Activated CD4-positive, alpha-beta T cell treated with anti-CD3 and anti-CD28 coated beads, Interleukin-2, amount 50 U/mL, for 48 hours (primary cell): ENCODE measurements around the gene NOL12.
A peak's percentile ranks its signal among the peaks of the same experiment; 100 is the strongest.
"Not testable (repeated sequence)": the region's sequence is repeated elsewhere in the genome, so short reads cannot be mapped to it uniquely, and the experiment has no call there.

Source experiments
- DNase-seq, 2 experiments: peaks; one replicate each; pipeline ENCODE4 v3.0.0-alpha.2; 2020

The NOL12 gene

GRCh38 chr22:37717235-37717634 lies 31.1 kb downstream of the NOL12 start:
- not testable (repeated sequence) for DNase-seq

- DNase-seq = not testable (repeated sequence)
Observed at GRCh38 chr22:37717746-37718305, 31.7 kb downstream of the NOL12 start.

GRCh38 chr22:37725551-37726240 lies 39.6 kb downstream of the NOL12 start:
- DNase-seq = no peak

GRCh38 chr22:37726241-37726887 lies 40.2 kb downstream of the NOL12 start:
- no peak for DNase-seq

GRCh38 chr22:37728620-37729019 lies 42.5 kb downstream of the NOL12 start:
- no peak for DNase-seq

- no peak for DNase-seq
Observed at GRCh38 chr22:37731804-37732471, 45.8 kb downstream of the NOL12 start.

GRCh38 chr22:37732699-37733607 lies 46.8 kb downstream of the NOL12 start:
- no peak for DNase-seq

- no peak for DNase-seq
Observed at GRCh38 chr22:37733625-37734401, 47.7 kb downstream of the NOL12 start.

GRCh38 chr22:37734402-37734700 lies 48.2 kb downstream of the NOL12 start:
- DNase-seq = no peak

GRCh38 chr22:37734964-37735451 lies 48.9 kb downstream of the NOL12 start:
- no peak for DNase-seq

GRCh38 chr22:37739035-37739434 lies 52.9 kb downstream of the NOL12 start:
- DNase-seq = no peak

GRCh38 chr22:37739611-37740049 lies 53.5 kb downstream of the NOL12 start:
- DNase-seq = no peak

- DNase-seq = no peak
Observed at GRCh38 chr22:37740455-37741311, 54.5 kb downstream of the NOL12 start.

GRCh38 chr22:37741312-37741795 lies 55.2 kb downstream of the NOL12 start:
- DNase-seq = no peak

GRCh38 chr22:37742376-37743171 lies 56.4 kb downstream of the NOL12 start:
- peak in 1 of 2 experiments; percentile 14 for DNase-seq
